ENCODE data around the gene TMEM140.

The TMEM140 gene

DNA sequence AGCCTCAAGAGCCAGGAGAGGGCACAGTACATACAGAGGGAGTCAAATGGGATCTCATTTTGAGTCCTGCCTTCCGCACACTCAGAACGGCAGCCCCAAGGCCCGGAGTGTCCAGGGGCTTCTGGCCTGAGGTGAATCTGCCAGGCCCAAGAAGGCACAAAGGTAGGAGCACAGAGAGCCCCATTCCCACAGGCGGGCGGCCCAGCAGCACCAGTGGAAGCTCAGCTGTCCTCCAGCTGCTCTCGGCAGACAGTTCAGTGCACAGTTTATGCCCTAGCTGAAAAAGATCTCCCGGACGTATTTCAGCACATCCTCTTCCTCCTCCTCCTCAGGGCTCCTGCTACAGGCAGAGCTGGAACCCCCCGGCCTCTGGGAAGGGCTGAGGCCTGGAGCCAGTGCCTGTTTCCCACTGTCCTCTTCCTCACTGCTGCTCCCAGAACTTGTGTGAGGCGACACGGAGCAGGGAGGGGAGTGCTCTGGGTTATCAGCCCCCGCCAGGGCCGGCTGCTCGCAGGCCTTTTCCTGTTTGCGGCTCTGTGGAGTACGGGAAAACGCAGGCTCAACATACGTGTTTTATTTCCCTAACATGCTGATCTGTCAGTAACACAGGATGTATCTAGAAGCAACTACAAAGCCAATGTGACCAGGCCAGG lies 18.6 kb downstream of the TMEM140 start:
- ChIA-PET CTCF (interaction anchor here (1.7 to 3.1 kb wide), 2 partner anchors 8 to 19 kb away, joined by 5 to 11 read pairs; partner anchors contain the start of gene TMEM140), POLR2A (no interaction called here)

DNA sequence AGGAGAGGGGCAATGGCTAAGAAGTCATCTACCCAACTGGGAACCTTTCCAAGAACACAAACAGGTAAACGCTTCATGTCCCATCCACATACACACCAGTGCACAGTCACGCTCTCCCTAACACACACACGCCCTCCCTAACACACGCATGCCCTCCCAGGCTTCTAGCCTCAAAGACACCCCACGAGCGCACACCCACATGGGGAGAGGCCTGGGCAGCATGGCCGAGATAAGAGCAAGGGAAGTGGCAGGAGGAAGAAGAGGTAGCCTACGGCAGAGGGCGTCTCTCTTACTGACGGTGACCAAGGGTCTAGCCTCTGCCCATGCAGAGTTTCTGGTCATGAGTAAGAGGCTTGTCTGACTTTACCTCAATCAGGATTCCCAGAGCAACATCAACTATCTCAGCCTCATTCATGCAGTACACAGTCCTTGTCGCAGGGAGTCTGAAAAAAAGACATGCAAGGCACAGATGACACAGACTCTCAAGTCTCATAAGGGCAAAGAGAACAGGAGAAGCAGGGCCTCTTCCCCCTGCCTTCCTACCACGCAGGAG lies 19.6 kb downstream of the TMEM140 start:
- POLR2A ChIA-PET: no interaction called here
- no peak for DNase-seq (ENCODE audit: extremely low spot score)
- CTCF ChIA-PET: interaction anchor here (0.8 to 5.0 kb wide), 8 partner anchors 10 to 289 kb away, joined by 3 to 40 read pairs (median 13); partner anchors contain the start of genes AGBL3 and TMEM140
- TF ChIP-seq, protein P1, sequence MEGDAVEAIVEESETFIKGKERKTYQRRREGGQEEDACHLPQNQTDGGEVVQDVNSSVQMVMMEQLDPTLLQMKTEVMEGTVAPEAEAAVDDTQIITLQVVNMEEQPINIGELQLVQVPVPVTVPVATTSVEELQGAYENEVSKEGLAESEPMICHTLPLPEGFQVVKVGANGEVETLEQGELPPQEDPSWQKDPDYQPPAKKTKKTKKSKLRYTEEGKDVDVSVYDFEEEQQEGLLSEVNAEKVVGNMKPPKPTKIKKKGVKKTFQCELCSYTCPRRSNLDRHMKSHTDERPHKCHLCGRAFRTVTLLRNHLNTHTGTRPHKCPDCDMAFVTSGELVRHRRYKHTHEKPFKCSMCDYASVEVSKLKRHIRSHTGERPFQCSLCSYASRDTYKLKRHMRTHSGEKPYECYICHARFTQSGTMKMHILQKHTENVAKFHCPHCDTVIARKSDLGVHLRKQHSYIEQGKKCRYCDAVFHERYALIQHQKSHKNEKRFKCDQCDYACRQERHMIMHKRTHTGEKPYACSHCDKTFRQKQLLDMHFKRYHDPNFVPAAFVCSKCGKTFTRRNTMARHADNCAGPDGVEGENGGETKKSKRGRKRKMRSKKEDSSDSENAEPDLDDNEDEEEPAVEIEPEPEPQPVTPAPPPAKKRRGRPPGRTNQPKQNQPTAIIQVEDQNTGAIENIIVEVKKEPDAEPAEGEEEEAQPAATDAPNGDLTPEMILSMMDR (IDR thresholded peaks at IDR 0.05; ENCODE audit: control extremely low read depth, extremely low read depth, low read depth, missing control alignments): no peak

More for the DNA sequence above, 18.6 kb downstream of the TMEM140 start:
- DNase-seq (ENCODE audit: extremely low spot score): peak; percentile 4
- TF ChIP-seq, protein P1 (IDR thresholded peaks at IDR 0.05; ENCODE audit: control extremely low read depth, extremely low read depth, low read depth, missing control alignments): no peak

DNA sequence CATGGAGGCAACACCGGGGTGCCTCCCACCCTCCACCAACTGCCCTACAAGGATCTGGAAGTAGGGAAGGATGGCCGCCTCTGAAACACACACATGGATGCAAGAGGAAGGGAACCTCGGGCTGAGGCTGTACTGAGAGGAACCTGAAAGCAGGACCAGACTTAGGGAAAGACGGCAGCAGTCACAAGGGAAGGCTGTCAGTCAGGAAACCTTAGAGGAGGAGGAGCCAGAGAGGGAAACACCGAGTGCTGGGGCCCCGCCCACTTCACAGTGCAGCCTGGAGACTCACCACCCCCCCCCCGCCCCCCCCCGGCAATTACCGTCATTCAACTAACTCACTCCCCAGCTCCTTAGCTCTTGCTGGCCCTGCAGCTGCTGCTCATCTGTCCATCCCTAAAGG lies 20.1 kb downstream of the TMEM140 start:
- POLR2A ChIA-PET: no interaction called here
- TF ChIP-seq, protein P1 (IDR thresholded peaks at IDR 0.05; ENCODE audit: control extremely low read depth, extremely low read depth, low read depth, missing control alignments): no peak
- no peak for DNase-seq (ENCODE audit: extremely low spot score)
- CTCF ChIA-PET: interaction anchor here (1.0 to 5.0 kb wide), 9 partner anchors 11 to 181 kb away, joined by 3 to 40 read pairs (median 17); partner anchors contain the start of gene AGBL3

DNA sequence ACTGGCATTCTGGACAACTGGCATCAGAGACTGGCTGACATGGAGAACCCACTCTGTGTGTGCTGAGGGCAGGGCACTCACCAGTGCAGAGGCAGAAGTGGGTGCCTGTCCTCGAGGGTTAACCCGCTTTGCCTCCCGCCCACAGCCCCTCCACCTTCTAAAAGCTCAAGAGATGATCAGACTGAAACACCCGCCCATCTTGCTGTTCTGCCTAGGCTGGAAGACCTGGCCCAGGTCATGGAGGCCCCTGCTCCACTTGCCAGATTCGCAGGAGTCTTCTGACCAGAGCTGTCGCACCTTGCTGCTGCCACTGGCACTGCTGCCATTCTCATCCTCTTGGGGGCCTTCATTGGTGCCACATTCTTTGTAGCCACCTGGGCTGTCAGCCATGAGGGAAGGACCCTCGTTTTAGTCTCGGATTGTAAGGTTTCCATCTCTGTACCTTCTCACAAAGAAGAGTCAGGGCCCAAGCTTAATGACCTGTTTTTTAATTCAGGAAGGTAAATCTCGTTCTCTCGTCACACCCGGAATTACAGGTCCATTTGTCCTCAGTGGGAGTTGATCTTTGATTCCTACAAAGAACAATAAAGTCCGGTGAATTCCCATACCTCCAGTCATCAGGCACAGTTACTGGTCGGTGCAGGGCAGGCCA lies 20.7 kb downstream of the TMEM140 start:
- TF ChIP-seq, protein P1 (IDR thresholded peaks at IDR 0.05; ENCODE audit: control extremely low read depth, extremely low read depth, low read depth, missing control alignments): no peak
- ChIA-PET CTCF (interaction anchor here (0.9 to 5.0 kb wide), 18 partner anchors 8 to 535 kb away, joined by 3 to 40 read pairs (median 10); partner anchors contain the start of genes AGBL3 and TMEM140), POLR2A (interaction anchor here (1.2 kb wide), 1 partner anchor 21 kb away, joined by 3 read pairs; the partner anchor contains the start of gene TMEM140)
- no peak for DNase-seq (ENCODE audit: extremely low spot score)

DNA sequence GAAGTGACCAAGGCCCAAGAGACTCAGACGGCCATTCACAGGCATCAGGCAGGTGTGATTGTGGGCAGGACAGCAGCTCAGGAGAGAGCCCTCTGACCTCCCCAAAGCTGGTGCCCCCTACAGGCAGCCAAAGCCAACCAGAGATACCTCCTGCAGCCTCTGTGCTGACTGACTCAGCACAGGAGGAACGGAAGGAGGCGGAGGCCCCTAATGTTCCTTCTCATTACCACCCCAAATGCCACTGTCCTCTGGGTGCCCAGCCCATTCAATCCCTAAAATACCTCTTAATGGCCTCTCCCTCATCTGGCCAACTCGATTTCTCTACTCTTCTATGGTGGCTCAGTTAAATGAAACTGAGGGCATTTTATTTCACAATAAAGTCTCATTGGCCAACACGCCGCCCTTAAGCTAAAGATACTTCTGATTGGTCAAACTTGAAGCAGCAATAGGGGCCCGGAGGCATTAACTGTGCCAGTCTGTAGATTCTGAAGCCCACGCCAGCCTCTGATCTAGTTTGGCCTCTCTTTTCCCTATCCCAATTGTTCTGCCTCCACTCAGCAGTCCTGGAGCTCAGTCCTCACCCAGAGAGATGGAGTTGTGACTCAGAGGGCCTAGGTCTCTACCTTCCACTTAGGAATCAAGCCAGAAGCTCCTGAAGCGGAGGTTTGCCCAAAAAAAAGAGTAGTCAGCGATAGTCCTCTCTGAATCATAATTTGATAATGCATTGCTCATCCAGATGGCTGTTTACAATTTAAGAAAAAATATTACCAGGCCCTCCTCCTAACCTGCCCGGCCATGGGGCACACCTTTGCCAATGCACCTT lies 21.5 kb downstream of the TMEM140 start:
- ChIA-PET CTCF (interaction anchor here (0.8 to 5.0 kb wide), 23 partner anchors 9 to 536 kb away, joined by 3 to 40 read pairs (median 9); partner anchors contain the start of genes AGBL3 and TMEM140), POLR2A (interaction anchor here (1.2 kb wide), 1 partner anchor 22 kb away, joined by 3 read pairs; the partner anchor contains the start of gene TMEM140)
- peak; percentile 74 for DNase-seq (ENCODE audit: extremely low spot score)
- TF ChIP-seq, protein P1 (IDR thresholded peaks at IDR 0.05; ENCODE audit: control extremely low read depth, extremely low read depth, low read depth, missing control alignments): peak; percentile 71

All from GM10248 (cell line).